Nephron progenitor cell (in vitro differentiated cells): ENCODE data around the gene NKTR.

Source experiments
- DNase-seq: peaks from one replicate; pipeline ENCODE4 v3.0.0; 2021
- H3K27ac Mint-ChIP-seq: 2 replicates; pipeline ENCODE4 v1.8.0; 2021; ENCODE audit warnings: mild to moderate bottlenecking, moderate library complexity, mixed read lengths
- H3K27me3 Mint-ChIP-seq: 2 replicates; pipeline ENCODE4 v1.8.0; 2021; ENCODE audit warnings: mild to moderate bottlenecking, low read depth, mixed read lengths; ENCODE audit not compliant: poor library complexity
- H3K36me3 Mint-ChIP-seq: 2 replicates; pipeline ENCODE4 v1.8.0; 2021; ENCODE audit warnings: low read depth, mixed read lengths
- H3K4me1 Mint-ChIP-seq: 2 replicates; pipeline ENCODE4 v1.8.0; 2021; ENCODE audit warnings: mixed read lengths
- H3K4me3 Mint-ChIP-seq: 2 replicates; pipeline ENCODE4 v1.8.0; 2021; ENCODE audit warnings: mild to moderate bottlenecking, moderate library complexity, mixed read lengths
- H3K9me3 Mint-ChIP-seq: 2 replicates; pipeline ENCODE4 v1.8.0; 2021; ENCODE audit warnings: mild to moderate bottlenecking, moderate library complexity, mixed read lengths
- TF ChIP-seq, protein P1 (sequence below): fragments of 200-600 bp; sonication (generic); IDR thresholded peaks from 2 replicates; pipeline ENCODE4 v1.5.0; 2021; ENCODE audit warnings: antibody characterized with exemption

Gene NKTR

DNA sequence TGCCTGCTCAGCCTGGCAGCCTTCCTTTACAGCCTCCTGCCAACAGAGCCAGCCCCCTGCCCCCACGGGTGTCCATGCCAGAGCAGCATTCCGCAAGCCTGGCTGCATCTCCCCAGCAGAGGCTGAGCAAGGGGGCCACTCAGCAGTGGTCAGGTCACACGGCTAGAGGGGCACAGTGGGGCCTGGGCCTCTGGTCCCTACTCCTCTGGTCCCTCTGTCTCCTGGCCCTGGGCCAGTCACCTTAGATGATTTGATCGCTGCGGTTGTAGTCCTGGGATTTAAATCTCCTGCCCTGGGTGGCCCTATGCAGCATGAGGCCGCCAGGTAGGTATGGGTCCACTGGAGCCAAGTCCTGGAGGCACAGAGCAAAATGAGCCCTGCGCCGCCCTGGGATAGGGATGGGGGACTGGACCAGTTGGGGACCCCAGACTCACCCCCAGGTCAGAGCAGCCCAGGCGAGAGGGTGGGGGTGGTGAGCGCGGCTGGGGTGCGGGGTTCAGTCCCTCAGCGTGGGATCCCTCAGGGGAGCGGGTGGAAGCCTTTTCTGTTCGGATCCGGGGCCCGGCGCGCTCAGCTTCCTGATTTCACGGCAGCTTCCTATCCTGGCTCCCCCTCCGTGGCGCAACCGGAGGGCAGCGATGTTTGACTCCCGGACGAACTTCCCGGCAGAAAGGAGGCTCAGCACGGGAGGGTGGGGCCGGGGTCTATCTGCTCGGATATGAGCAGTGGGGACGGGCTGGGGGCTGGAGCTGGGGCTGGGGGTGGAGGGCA, 53.3 kb downstream of the NKTR start, which contains the start of gene ZBTB47:
TSS of gene ZBTB47 (plus strand) at position 138 of the 771 bp plus-strand sequence. CDS start 4,659 bp downstream, outside the sequence.
- Mint-ChIP-seq H3K27ac (no peak within 1 kb of the TSS), H3K4me1 (peaks cover 26% of the 10 kb centered on the region), H3K4me3 (peak within 1 kb of the TSS; percentile 88), H3K27me3 (peaks cover 2% of the 10 kb centered on the region), H3K36me3 (peaks cover 10% of the 10 kb centered on the region), H3K9me3 (no peaks in the 10 kb centered on the region)
- TF ChIP-seq, protein P1, sequence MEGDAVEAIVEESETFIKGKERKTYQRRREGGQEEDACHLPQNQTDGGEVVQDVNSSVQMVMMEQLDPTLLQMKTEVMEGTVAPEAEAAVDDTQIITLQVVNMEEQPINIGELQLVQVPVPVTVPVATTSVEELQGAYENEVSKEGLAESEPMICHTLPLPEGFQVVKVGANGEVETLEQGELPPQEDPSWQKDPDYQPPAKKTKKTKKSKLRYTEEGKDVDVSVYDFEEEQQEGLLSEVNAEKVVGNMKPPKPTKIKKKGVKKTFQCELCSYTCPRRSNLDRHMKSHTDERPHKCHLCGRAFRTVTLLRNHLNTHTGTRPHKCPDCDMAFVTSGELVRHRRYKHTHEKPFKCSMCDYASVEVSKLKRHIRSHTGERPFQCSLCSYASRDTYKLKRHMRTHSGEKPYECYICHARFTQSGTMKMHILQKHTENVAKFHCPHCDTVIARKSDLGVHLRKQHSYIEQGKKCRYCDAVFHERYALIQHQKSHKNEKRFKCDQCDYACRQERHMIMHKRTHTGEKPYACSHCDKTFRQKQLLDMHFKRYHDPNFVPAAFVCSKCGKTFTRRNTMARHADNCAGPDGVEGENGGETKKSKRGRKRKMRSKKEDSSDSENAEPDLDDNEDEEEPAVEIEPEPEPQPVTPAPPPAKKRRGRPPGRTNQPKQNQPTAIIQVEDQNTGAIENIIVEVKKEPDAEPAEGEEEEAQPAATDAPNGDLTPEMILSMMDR = no peak
- DNase-seq = no peak

DNA sequence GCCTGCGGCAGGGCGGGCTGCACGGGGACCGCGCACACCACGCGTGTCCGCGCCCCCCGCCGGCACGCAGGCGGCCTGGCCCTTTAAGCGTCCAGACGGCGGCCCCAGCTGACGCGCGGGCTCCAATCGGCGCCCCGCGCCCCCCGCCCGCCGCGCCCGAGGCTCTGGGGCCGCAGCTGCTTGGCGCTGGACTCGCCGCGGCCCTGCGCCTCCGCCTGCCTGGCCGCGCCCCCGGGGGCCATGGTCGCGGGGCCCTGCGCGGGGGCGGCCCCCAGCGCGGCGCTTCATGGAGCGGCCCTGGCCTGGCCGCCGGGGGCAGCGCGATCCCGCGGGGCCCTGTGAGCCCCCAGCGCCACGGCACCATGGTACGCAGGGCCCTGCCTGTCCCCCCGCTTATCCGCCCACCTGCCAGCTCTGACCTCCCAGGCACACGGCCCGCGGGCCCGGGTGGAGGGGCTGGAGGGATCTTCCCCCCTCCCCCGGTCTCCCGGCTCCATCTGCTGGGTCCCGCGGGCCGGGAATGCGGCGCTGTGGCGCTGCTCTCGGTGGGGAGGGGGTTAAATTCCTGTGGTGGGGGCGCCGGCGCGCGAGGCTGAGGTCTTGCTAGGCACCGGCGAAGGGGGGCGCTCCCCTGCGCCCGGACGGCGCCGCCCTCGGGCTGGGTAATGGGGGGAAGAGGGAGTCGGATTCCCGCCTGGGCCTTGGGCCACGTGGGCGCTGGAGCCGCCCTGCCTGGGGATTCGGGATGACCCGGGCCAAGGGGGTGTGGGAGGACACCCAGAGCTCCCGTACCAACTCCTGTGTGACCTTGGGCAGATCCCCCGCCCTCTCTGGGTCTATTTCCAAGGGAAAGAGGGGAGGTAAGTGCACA, 54.1 kb downstream of the NKTR start:
- DNase-seq = peak; percentile 76
- H3K36me3 Mint-ChIP-seq = peaks cover 2% of the 10 kb centered on the region
- H3K4me1 Mint-ChIP-seq = peaks cover 26% of the 10 kb centered on the region
- H3K9me3 Mint-ChIP-seq = no peaks in the 10 kb centered on the region
- H3K27me3 Mint-ChIP-seq = peaks cover 2% of the 10 kb centered on the region
- TF ChIP-seq, protein P1 = no peak
- H3K4me3 Mint-ChIP-seq = peak overlapping the region; percentile 42
- H3K27ac Mint-ChIP-seq = no peak overlapping the region

DNA sequence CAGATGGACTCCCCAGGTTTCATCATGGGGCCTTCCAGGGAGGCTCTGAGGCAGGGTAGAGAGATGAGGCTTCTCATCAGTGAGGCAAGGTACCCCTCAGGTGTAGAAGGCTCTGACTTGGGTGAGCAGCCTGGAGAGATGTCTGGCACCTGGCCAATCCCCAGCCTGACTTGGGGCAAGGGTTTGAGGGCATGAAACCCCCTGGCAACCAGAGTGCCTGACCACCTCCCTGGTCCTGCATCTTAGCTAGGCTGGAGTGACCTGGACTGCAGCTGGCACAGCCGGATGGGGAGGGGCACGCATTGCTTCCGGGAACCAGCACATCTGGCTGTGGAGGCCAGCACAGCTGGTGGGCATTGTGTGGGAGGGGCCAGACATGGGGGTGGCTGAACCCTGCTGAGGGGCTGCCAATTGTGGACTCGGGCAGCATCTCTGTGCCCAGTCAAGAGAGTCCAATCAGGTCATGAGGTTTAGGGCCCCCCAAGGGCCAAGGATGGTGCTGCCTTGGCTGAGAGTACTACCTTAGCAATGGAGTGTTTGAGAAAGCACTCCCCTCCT, 54.9 kb downstream of the NKTR start:
- Mint-ChIP-seq H3K9me3 (no peaks in the 10 kb centered on the region), H3K36me3 (no peaks in the 10 kb centered on the region), H3K4me3 (peak overlapping the region; percentile 42), H3K27ac (no peak overlapping the region), H3K27me3 (peaks cover 2% of the 10 kb centered on the region), H3K4me1 (peaks cover 26% of the 10 kb centered on the region)
- TF ChIP-seq, protein P1 = no peak
- no peak for DNase-seq

DNA sequence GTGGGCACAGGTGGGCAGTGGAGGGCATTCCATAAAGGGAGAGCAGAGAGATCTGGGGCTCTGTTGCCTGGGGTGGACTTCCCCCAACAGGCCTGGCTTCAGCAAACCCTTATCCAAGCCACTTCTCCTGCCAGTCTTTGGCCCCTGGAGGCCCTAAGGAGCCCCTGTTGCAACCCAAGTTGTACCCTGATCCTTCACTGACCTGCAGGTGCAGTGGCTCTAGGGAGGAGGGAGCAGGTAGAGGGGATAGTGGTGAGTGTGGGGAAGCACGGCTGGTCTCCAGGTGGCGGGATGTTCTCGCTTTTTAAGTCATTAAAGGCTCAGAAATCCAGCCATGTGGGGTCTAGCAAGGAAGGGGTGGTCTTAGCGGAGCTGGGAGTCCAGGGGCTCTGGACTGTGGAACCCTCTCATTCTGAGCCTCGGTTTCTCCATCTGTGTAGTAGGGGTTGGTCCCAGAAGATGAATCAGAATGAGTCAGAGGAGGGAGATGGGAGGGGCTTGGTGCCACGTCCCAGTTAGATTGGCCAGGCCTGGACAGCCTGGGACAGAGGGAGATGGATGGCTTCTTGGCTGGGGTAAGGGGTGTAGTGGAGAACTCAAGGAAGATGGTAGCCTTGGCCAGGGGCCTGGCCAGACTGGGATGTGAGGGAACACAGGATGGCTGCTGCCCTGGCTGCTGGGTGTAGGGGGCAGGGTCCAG, 55.6 kb downstream of the NKTR start:
- TF ChIP-seq, protein P1 = no peak
- no peak overlapping the region for H3K27ac Mint-ChIP-seq
- H3K4me1 Mint-ChIP-seq = peaks cover 23% of the 10 kb centered on the region
- no peaks in the 10 kb centered on the region for H3K36me3 Mint-ChIP-seq
- peaks cover 4% of the 10 kb centered on the region for H3K27me3 Mint-ChIP-seq
- no peak for DNase-seq
- H3K4me3 Mint-ChIP-seq = no peak overlapping the region
- no peaks in the 10 kb centered on the region for H3K9me3 Mint-ChIP-seq

DNA sequence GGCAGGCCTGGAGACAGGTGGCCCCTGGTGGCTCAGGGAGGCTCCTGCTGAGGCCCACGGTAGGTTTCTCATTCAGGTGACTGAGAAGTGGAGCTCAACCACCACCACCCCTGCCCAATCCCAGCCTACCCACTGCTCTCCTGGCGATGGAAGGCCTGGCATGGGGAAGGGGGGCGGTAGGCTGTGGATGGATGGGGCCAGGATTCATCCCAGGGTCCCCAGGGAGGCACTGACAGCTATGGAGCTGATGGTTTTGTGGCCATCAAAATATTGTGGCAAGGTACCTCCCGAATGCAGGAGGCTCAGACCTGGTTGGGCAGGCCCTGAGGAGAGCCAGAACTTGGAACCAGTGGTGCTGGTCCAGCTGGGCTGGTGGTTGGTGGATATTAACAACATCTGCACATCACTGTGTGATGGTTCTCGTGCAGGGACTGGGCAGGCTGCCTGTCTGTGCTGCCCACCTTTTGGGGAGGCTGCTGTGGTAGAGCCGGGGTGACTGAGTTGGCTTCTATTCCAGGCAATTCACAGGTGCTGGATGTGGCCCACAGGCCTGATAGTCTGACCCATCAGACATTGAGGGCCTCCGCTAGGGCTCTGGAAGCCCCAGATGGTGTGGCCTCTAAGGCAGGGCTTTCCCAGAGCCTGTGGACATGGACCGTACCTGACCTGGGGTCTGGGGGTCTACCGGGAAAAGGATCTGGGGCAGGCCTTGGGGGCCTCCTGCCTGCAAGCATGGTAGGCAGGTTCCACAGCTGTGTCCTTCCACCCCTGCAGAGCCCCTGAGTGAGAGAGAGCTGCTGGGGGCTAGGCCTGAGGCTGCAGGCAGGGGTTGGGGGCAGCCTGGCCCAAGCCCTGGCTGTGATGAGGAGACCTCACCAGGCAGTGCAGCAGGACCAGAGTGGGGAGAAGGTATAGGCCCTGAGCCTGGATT, 56.5 kb downstream of the NKTR start:
- no peaks in the 10 kb centered on the region for H3K36me3 Mint-ChIP-seq
- no peak for DNase-seq
- H3K27me3 Mint-ChIP-seq = peaks cover 6% of the 10 kb centered on the region
- peaks cover 15% of the 10 kb centered on the region for H3K4me1 Mint-ChIP-seq
- H3K4me3 Mint-ChIP-seq = no peak overlapping the region
- no peaks in the 10 kb centered on the region for H3K9me3 Mint-ChIP-seq
- TF ChIP-seq, protein P1 = no peak
- no peak overlapping the region for H3K27ac Mint-ChIP-seq
